Kidney glomerular epithelial cell (primary cell): ENCODE results near the gene GFOD1.
"Not testable (repeated sequence)": the region's sequence is repeated elsewhere in the genome, so short reads cannot be mapped to it uniquely, and the experiment has no call there.

Source experiments
- DNase-seq: peaks from one replicate; lab custom pipeline; 2025; lab: John Stamatoyannopoulos, UW

Gene GFOD1

GRCh38 chr6:13354331-13355042 is 132.9 kb downstream of the GFOD1 start:
- DNase-seq, result peak; percentile 84

- no peak for DNase-seq
Measured at GRCh38 chr6:13352165-13352564, 135.2 kb downstream of the GFOD1 start.

- no peak for DNase-seq
Measured at GRCh38 chr6:13351271-13351670, 136.1 kb downstream of the GFOD1 start.

GRCh38 chr6:13349811-13350506 is 137.4 kb downstream of the GFOD1 start:
- DNase-seq, result no peak

GRCh38 chr6:13348334-13349113 is 138.9 kb downstream of the GFOD1 start:
- no peak for DNase-seq

- DNase-seq, result no peak
Measured at GRCh38 chr6:13346245-13346644, 141.2 kb downstream of the GFOD1 start.

GRCh38 chr6:13342414-13343019 is 144.9 kb downstream of the GFOD1 start:
- DNase-seq, result no peak

GRCh38 chr6:13339863-13340630 is 147.4 kb downstream of the GFOD1 start:
- no peak for DNase-seq

- DNase-seq, result no peak
Measured at GRCh38 chr6:13338038-13338437, 149.4 kb downstream of the GFOD1 start.

- DNase-seq, result peak; percentile 77
Measured at GRCh38 chr6:13336553-13336952, 150.8 kb downstream of the GFOD1 start.

- no peak for DNase-seq
Measured at GRCh38 chr6:13334953-13335352, 152.4 kb downstream of the GFOD1 start.

- no peak for DNase-seq
Measured at GRCh38 chr6:13332349-13332706, 155.1 kb downstream of the GFOD1 start.

- DNase-seq, result peak; percentile 8
Measured at GRCh38 chr6:13331516-13332348, 155.7 kb downstream of the GFOD1 start.

GRCh38 chr6:13328875-13329183 is 158.6 kb downstream of the GFOD1 start:
- DNase-seq, result no peak

GRCh38 chr6:13328076-13328874 is 159.1 kb downstream of the GFOD1 start, which contains the start of gene TBC1D7:
TBC1D7 (minus strand) TSS chr6:13328537; CDS start chr6:13326898, 1,639 bp downstream.
- DNase-seq, result peak; percentile 82

- DNase-seq, result no peak
Measured at GRCh38 chr6:13327691-13328075, 159.7 kb downstream of the GFOD1 start.

GRCh38 chr6:13326031-13326586 is 161.3 kb downstream of the GFOD1 start:
- not testable (repeated sequence) for DNase-seq

- no peak for DNase-seq
Measured at GRCh38 chr6:13319891-13320564, 167.4 kb downstream of the GFOD1 start.

- DNase-seq, result no peak
Measured at GRCh38 chr6:13318821-13319220, 168.6 kb downstream of the GFOD1 start.
